NAMALWA (cell line): ENCODE data around the gene ITPKB.

Source experiments
- DNase-seq: peaks from one replicate; pipeline ENCODE4 v3.0.0-alpha.2; 2015; ENCODE audit warnings: low spot score

The ITPKB gene

DNA sequence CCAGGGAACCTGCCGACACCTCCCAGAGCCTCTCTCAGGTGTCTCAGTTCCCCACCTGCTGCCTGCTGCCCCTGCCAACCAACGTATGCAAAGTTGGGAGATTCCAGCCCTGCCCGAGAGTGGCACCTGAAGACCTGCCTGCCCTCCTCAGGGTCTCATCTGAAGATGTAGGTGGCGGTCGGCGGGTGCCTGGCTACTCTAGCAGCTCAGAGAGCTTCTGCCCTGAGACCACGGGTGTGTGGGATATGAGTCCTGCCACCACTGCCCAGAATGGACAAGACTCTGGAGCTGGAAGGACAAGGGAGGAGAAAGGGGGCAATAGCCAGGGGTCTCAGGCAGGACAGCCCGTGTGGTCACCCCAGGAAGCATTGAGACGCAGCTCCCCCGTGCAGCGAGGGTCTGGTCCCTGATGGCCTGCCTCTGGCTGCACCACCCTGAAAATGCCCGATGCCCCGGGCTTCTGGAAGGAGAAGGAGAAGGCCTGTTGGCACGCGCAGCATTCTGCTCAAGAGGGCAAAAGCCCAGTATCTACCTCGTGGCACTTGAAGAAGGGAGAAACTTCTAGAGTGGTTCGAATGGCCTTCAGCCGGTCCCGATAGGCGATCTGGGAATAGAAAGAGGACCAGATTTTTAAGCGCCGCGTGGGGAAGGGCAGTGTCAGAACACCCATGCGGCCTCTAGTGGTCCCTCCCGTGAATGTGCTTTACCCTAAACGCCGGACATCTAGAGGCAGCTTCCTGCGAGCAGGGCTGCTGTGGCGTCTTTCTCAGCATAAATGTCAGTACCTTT is 101.7 kb downstream of the ITPKB start:
- no peak for DNase-seq

- DNase-seq: no peak
Observed at GRCh38 chr1:226636847-226637096, 102.3 kb downstream of the ITPKB start.

DNA sequence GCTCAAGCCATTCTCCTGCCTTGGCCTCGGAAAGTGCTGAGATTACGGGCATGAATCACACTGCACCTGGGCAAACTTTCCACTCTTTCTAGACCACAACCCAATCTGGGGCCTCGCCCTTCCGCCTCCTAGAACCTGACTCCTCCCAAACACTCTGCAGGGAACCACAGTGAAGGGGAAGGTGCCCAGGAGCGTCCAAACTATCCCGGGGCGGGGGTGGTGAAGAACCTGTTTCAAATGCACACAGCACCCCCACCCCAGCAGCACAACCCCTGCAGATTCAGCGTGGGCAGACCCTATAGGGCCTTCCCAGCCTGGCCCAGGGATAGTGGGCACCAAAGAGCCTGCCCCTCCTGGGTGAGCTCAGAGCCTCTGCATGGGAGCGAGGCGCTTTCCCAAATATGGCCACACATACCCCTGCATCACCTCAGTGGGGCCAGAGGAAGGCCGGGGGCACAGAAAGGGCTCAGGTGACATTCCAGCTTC is 103.6 kb downstream of the ITPKB start:
- no peak for DNase-seq

DNA sequence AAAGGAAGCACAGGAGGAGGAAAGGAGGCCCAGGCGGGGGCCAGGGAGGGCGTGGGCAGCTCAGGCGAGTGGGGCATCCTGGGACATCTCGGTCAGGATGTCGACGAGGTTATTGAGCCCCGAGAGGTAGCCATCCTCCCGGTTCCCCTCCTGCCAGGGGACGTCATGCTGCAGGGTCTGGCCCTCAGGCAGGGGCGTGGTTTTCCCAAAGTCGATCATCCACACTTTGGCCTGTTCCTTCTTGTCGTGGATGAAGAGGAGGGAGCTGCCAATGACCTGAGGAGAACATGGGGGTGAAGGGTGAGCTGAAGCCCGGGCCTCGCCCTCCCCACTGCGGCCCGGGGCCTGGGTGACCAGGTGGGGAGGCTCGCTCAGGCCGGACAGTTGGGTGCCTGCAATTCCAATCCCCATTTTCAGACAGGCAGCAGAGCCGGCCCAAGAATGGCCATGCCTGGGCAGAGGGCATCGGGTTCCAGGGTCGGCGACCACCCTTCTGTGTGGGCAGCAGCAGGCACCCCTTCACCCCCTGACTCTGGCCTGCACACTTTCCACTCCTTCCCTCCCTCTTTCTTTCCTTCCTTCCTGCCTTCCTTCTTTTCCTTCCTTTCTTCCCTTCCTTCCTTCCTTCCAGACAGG is 104.4 kb downstream of the ITPKB start:
- DNase-seq: no peak

GRCh38 chr1:226634166-226634588 is 104.9 kb downstream of the ITPKB start:
- peak; percentile 81 for DNase-seq

- no peak for DNase-seq
Observed at GRCh38 chr1:226633541-226634165, 105.4 kb downstream of the ITPKB start.

- DNase-seq: peak; percentile 36
Observed at GRCh38 chr1:226632922-226633351, 106.1 kb downstream of the ITPKB start.

GRCh38 chr1:226632169-226632879 is 106.8 kb downstream of the ITPKB start:
- no peak for DNase-seq

- no peak for DNase-seq
Observed at GRCh38 chr1:226631229-226632000, 107.7 kb downstream of the ITPKB start.

GRCh38 chr1:226630592-226630991 is 108.5 kb downstream of the ITPKB start:
- no peak for DNase-seq

DNA sequence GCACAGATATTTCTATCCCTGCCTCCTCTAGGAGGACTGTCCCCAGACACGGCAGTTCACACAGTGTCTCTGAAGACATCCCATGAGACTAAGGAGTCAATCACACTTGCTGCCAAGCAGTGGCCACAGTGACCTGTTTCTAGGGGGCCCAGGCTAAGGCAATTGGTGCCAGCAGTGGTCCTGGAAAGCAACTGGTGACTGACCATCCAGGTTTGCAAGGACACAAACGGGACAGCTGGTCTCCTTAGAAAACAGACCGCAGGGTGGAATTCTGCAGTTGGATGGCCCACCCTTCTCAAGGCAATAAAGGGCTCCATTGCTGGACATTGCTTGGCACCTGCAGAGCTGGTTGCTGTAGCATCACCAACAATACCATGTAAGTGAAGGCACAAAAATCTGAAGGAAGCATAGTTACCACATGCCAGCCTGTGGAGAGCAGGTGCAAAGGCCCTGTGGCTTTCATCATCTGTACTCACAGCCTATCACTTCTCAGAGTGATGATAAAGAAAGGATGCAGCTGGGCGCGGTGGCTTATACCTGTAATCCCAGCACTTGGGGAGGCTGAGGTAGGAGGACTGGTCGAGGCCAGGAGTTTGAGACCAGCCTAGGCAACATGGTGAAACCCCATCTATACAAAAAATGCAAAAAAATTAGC is 109.1 kb downstream of the ITPKB start:
- DNase-seq: no peak

DNA sequence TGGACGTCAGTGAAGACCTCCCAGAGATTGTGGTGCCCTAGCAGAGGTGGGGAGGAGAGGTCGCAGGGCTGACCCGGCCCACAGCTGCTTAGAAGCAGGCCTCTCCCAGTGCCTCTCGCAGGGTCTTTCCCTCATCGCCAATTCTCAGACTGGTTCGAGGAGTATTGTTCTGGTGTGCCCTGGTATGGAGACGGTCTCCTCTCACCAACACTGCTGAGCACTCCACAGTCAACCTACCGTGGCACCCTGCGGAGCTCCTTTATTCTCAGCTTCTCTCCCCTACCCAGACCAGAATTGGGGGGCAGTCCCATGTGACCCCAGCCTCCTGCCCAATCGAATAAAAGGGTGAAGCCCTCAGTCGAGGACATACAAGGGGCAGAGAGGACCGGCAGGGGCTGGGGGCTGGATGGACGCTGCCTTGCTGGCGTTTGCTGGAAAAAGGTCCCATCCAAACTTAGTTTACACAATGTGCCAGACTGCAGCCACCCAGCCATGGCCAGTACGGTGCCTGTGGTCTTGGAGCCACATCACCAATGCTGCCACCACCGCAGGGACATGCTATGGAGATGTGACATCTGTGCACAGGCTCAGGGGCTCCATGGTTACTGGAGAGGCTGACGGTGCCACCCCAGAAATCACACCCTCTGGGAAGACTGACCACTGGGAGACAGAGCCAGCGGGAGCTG is 109.7 kb downstream of the ITPKB start:
- no peak for DNase-seq

- DNase-seq: no peak
Observed at GRCh38 chr1:226628612-226629155, 110.4 kb downstream of the ITPKB start.

GRCh38 chr1:226627924-226628611 is 111.0 kb downstream of the ITPKB start:
- no peak for DNase-seq

DNA sequence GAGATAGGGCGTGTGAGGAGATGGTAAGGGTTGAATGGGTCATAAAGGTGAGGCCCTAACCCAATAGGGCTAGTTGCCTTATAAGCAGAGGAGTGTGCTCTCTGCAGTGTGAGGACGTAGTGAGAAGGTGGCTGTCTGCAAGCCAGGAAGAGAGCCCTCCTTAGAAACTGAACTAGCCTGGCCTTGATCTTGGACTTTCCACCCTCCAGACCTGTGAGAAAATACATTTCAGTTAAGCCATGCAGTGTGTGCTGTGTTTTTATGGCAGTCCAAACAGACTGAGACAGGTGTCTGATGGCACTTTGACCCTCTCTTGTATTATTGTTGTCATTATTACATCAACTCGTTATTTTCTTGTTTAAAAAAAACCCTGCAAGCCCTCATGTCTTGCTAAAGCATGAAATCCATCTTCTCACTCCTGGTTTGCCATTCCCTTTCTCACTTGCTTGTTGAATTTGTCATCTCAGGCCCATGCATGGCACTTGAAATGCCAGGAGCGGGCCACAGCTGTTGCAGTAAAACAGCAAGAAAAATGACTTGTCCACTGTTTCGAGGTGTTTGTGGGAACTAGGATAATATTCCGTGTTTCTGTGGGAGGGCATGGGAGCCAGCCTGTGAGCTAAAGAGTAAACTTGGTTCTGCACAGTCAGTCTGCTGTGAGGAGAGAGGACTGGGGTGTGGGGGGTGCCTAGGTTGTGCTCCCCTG is 111.9 kb downstream of the ITPKB start:
- DNase-seq: no peak

DNA sequence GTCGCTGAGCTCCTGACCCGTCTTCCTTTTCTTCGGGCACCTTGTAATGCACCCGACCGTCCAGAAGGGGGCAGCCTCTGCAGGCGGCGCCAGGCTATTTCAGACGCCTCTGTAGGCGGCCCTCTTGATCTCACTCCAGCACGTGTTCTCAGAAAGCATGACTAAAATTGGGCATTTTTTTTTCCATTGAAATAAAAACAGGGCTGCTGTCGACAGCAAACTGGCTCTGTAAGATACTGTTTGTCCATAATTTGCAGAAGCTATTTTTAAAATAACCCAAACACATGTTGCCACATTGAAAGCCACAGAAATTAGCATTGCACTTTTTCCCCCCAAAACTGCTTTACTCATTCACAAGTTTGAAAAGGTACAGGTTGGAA is 112.5 kb downstream of the ITPKB start:
- peak; percentile 81 for DNase-seq

GRCh38 chr1:226625832-226626576 is 113.1 kb downstream of the ITPKB start:
- DNase-seq: no peak

DNA sequence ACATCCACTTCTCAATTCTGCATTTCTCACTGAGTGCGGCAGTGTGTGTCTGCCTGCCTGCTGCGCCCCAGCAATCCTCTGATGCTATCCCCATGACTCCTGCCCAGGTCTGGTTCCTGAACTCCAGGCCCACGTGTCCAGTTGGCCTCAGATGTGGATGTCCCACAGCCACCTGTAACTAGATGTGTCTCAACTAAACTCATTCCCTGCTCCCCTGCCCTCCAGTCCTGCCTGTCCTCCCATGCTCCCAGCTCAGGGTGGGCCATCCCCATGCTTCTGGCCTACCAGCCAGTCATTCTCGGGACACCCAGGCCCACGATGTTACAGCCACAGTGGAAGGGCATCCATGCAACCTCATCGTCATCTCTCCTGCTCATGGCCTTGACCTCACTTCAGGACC is 113.8 kb downstream of the ITPKB start:
- DNase-seq: no peak

DNA sequence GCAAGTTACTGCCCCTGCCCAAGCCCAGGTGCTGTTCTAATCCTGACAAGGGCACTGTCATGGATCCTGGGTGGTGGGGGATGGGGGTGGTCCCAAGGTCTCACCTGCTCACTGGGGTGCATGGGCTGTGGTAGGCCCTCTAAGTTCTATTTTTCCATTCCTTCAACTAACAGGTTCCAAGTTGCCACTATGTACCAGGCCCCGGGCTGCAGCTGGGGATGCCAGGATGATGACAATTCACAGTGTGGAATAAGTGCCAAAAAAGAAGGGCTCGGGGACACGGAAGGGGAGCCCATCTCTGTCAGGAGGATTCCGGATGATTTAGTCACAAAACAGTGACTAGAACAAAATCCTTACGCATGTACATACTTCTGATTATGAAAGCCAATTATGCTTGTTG is 114.6 kb downstream of the ITPKB start:
- DNase-seq: no peak
